Activated naive CD4-positive, alpha-beta T cell treated with anti-CD3 and anti-CD28 coated beads, Interleukin-2, amount 10 ng/mL, durations not matched to agents 7 days and 5 days (primary cell): ENCODE data around the gene CPEB4.

Experiments
- CTCF ChIA-PET: fragments of 350-600 bp; sonication (Branson Sonifier 250); formaldehyde crosslinking; loops from one replicate; lab custom pipeline; 2021; ENCODE audit warnings: antibody characterized with exemption; lab: Charles Lee
- DNase-seq: peaks from one replicate; pipeline ENCODE4 v3.0.0-alpha.2; 2020
- H3K27ac Mint-ChIP-seq: one replicate; pipeline ENCODE4 v1.8.0; 2021; ENCODE audit warnings: mild to moderate bottlenecking, moderate library complexity, mixed read lengths
- H3K27me3 Mint-ChIP-seq: one replicate; pipeline ENCODE4 v1.8.0; 2021; ENCODE audit warnings: mild to moderate bottlenecking, mixed read lengths
- H3K36me3 Mint-ChIP-seq: one replicate; pipeline ENCODE4 v1.8.0; 2021; ENCODE audit warnings: mixed read lengths
- H3K4me1 Mint-ChIP-seq: one replicate; pipeline ENCODE4 v1.8.0; 2021; ENCODE audit warnings: mixed read lengths
- H3K4me3 Mint-ChIP-seq: one replicate; pipeline ENCODE4 v1.8.0; 2021; ENCODE audit warnings: mild to moderate bottlenecking, moderate library complexity, mixed read lengths
- H3K9me3 Mint-ChIP-seq: one replicate; pipeline ENCODE4 v1.8.0; 2021; ENCODE audit warnings: mixed read lengths

The CPEB4 gene

GRCh38 chr5:173853370-173854131 is 34.6 kb upstream of the CPEB4 start:
- Mint-ChIP-seq H3K36me3 (no peaks in the 10 kb centered on the region), H3K9me3 (peaks cover 3% of the 10 kb centered on the region), H3K27me3 (peaks cover 40% of the 10 kb centered on the region), H3K4me3 (no peak overlapping the region), H3K4me1 (no peaks in the 10 kb centered on the region), H3K27ac (no peak overlapping the region)
- no peak for DNase-seq
- CTCF ChIA-PET, result no interaction called here

GRCh38 chr5:173855162-173855994 is 32.8 kb upstream of the CPEB4 start:
- CTCF ChIA-PET, result no interaction called here
- peaks cover 46% of the 10 kb centered on the region for H3K27me3 Mint-ChIP-seq
- H3K36me3 Mint-ChIP-seq, result no peaks in the 10 kb centered on the region
- H3K4me3 Mint-ChIP-seq, result no peak overlapping the region
- DNase-seq, result no peak
- peak overlapping the region; percentile 38 for H3K27ac Mint-ChIP-seq
- no peaks in the 10 kb centered on the region for H3K4me1 Mint-ChIP-seq
- H3K9me3 Mint-ChIP-seq, result no peaks in the 10 kb centered on the region

GRCh38 chr5:173855995-173856656 is 32.0 kb upstream of the CPEB4 start:
- peaks cover 40% of the 10 kb centered on the region for H3K27me3 Mint-ChIP-seq
- CTCF ChIA-PET, result no interaction called here
- H3K4me1 Mint-ChIP-seq, result no peaks in the 10 kb centered on the region
- no peak for DNase-seq
- H3K9me3 Mint-ChIP-seq, result no peaks in the 10 kb centered on the region
- H3K4me3 Mint-ChIP-seq, result no peak overlapping the region
- no peaks in the 10 kb centered on the region for H3K36me3 Mint-ChIP-seq
- peak overlapping the region; percentile 38 for H3K27ac Mint-ChIP-seq

- H3K27me3 Mint-ChIP-seq, result peaks cover 33% of the 10 kb centered on the region
- H3K9me3 Mint-ChIP-seq, result no peaks in the 10 kb centered on the region
- H3K27ac Mint-ChIP-seq, result no peak overlapping the region
- CTCF ChIA-PET, result no interaction called here
- no peaks in the 10 kb centered on the region for H3K36me3 Mint-ChIP-seq
- no peak for DNase-seq
- no peaks in the 10 kb centered on the region for H3K4me1 Mint-ChIP-seq
- no peak overlapping the region for H3K4me3 Mint-ChIP-seq
Observed at GRCh38 chr5:173857234-173857633, 30.9 kb upstream of the CPEB4 start.

GRCh38 chr5:173858021-173858669 is 30.0 kb upstream of the CPEB4 start:
- Mint-ChIP-seq H3K4me3 (no peak overlapping the region), H3K27ac (no peak overlapping the region), H3K9me3 (no peaks in the 10 kb centered on the region), H3K27me3 (peaks cover 27% of the 10 kb centered on the region), H3K4me1 (no peaks in the 10 kb centered on the region), H3K36me3 (no peaks in the 10 kb centered on the region)
- DNase-seq, result no peak
- CTCF ChIA-PET, result no interaction called here

- Mint-ChIP-seq H3K9me3 (no peaks in the 10 kb centered on the region), H3K36me3 (no peaks in the 10 kb centered on the region), H3K4me1 (no peaks in the 10 kb centered on the region), H3K27ac (no peak overlapping the region), H3K27me3 (peaks cover 24% of the 10 kb centered on the region), H3K4me3 (no peak overlapping the region)
- no peak for DNase-seq
- CTCF ChIA-PET, result no interaction called here
Observed at GRCh38 chr5:173858670-173859407, 29.3 kb upstream of the CPEB4 start.

- H3K9me3 Mint-ChIP-seq, result no peaks in the 10 kb centered on the region
- H3K4me3 Mint-ChIP-seq, result no peak overlapping the region
- no peaks in the 10 kb centered on the region for H3K36me3 Mint-ChIP-seq
- H3K27me3 Mint-ChIP-seq, result peaks cover 21% of the 10 kb centered on the region
- DNase-seq, result no peak
- no peaks in the 10 kb centered on the region for H3K4me1 Mint-ChIP-seq
- H3K27ac Mint-ChIP-seq, result no peak overlapping the region
- CTCF ChIA-PET, result no interaction called here
Observed at GRCh38 chr5:173859408-173860159, 28.6 kb upstream of the CPEB4 start.

- CTCF ChIA-PET, result no interaction called here
- no peak for DNase-seq
- H3K27me3 Mint-ChIP-seq, result peaks cover 7% of the 10 kb centered on the region
- H3K27ac Mint-ChIP-seq, result no peak overlapping the region
- no peaks in the 10 kb centered on the region for H3K36me3 Mint-ChIP-seq
- H3K4me3 Mint-ChIP-seq, result no peak overlapping the region
- H3K9me3 Mint-ChIP-seq, result no peaks in the 10 kb centered on the region
- H3K4me1 Mint-ChIP-seq, result no peaks in the 10 kb centered on the region
Observed at GRCh38 chr5:173862047-173862477, 26.1 kb upstream of the CPEB4 start.

GRCh38 chr5:173863359-173863758 is 24.8 kb upstream of the CPEB4 start:
- DNase-seq, result no peak
- peaks cover 11% of the 10 kb centered on the region for H3K27me3 Mint-ChIP-seq
- no peaks in the 10 kb centered on the region for H3K9me3 Mint-ChIP-seq
- H3K36me3 Mint-ChIP-seq, result no peaks in the 10 kb centered on the region
- H3K4me3 Mint-ChIP-seq, result no peak overlapping the region
- H3K27ac Mint-ChIP-seq, result no peak overlapping the region
- no peaks in the 10 kb centered on the region for H3K4me1 Mint-ChIP-seq
- CTCF ChIA-PET, result no interaction called here

GRCh38 chr5:173864126-173865050 is 23.8 kb upstream of the CPEB4 start:
- H3K4me1 Mint-ChIP-seq, result no peaks in the 10 kb centered on the region
- H3K27ac Mint-ChIP-seq, result no peak overlapping the region

GRCh38 chr5:173866243-173866857 is 21.8 kb upstream of the CPEB4 start:
- no peak for DNase-seq
- no peak overlapping the region for H3K4me3 Mint-ChIP-seq

More at GRCh38 chr5:173864126-173865050, 23.8 kb upstream of the CPEB4 start:
- H3K36me3 Mint-ChIP-seq, result no peaks in the 10 kb centered on the region
- peaks cover 6% of the 10 kb centered on the region for H3K27me3 Mint-ChIP-seq
- CTCF ChIA-PET, result no interaction called here
- H3K9me3 Mint-ChIP-seq, result no peaks in the 10 kb centered on the region
- no peak for DNase-seq
- H3K4me3 Mint-ChIP-seq, result no peak overlapping the region

More at GRCh38 chr5:173866243-173866857, 21.8 kb upstream of the CPEB4 start:
- Mint-ChIP-seq H3K9me3 (no peaks in the 10 kb centered on the region), H3K4me1 (no peaks in the 10 kb centered on the region), H3K27ac (no peak overlapping the region), H3K27me3 (peaks cover 4% of the 10 kb centered on the region), H3K36me3 (no peaks in the 10 kb centered on the region)
- CTCF ChIA-PET, result no interaction called here
